ENCODE results near the gene ZIC4. TPM values are rescaled to one million over a fixed set of nuclear protein-coding genes. Genes with fewer than 3 reads are reported as not detected.

ZIC4 gene
- total and polyA plus RNA-seq, 9 of the 15 experiments (the other 6 are each of a cell fraction or from before 2014, with no cell fraction given): not detected

DNA sequence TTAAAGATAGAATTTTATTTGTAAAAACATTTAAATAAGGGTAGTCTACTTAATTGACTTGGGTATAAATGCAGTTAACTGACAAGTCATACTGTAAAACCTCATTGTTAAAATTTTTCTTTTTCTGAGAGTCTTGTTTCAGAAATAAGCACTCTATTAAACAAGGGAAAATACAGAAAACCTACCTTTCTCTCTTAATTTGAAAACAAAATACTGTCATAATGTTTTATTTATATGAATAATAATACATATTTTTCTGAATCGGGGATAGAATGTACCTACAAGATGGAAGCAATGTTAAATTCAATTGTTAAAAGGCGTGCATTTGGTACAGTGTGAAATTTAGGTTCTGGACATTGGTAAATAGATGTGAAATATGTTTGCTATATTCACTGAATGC, 20.6 kb upstream of the ZIC4 start:
- FAIRE-seq (no peak), ATAC-seq (no peak), DNase-seq (ENCODE audit: extremely low read depth in 1 of 4, low spot score in 3 of 4) (no peak)
- Histone ChIP-seq H3K36me3 (ENCODE audit: control insufficient read depth, insufficient read depth, low read length) (no peaks in the 10 kb centered on the region), H4K20me1 (replicated peaks; ENCODE audit: control insufficient read depth, insufficient read depth, low read length) (no peaks in the 10 kb centered on the region), H3K27ac (ENCODE audit: extremely low read depth, low read depth, low read length) (no peak overlapping the region), H3K4me2 (ENCODE audit: insufficient read depth, low read length) (no peak overlapping the region), H3K9me3 (replicated peaks; ENCODE audit: control insufficient read depth, insufficient read depth, low read depth, low read length) (no peaks in the 10 kb centered on the region), H3K4me3 (no peak overlapping the region), H3K9ac (ENCODE audit: insufficient read depth in 1 of 2, low read depth in 2 of 2, low read length in 2 of 2) (no peak overlapping the region), H3K4me1 (replicated peaks in 1 of 2; ENCODE audit: control insufficient read depth in 2 of 2, insufficient read depth in 2 of 2, low read length in 2 of 2) (no peaks in the 10 kb centered on the region), H3K9me1 (ENCODE audit: control insufficient read depth, insufficient read depth, low read length) (no peaks in the 10 kb centered on the region), H3K27me3 (ENCODE audit: control insufficient read depth in 2 of 2, insufficient read depth in 2 of 2, low read length in 2 of 2) (peaks cover 5 to 17% of the 10 kb centered on the region in 2 experiments; a peak in 4 of 5 replicates), H2AFZ (ENCODE audit: low read depth, low read length) (no peak overlapping the region), H3K79me2 (ENCODE audit: control insufficient read depth, insufficient read depth, low read length) (no peaks in the 10 kb centered on the region)
- intact Hi-C loops (cut with micrococcal nuclease): no loop called here
- no peak for TF ChIP-seq SMARCE1 (IDR thresholded peaks at IDR 0.05)
- TF ChIP-seq KDM5B (IDR thresholded peaks at IDR 0.05; ENCODE audit: insufficient replicate concordance, low read depth, low read length): no peak
- no peak for TF ChIP-seq ZKSCAN1 (IDR thresholded peaks at IDR 0.05; ENCODE audit: low read depth, low read length)
- TF ChIP-seq ZNF324 (CRISPR knock-in tag; IDR thresholded peaks at IDR 0.05): no peak
- CTCF ChIA-PET (ENCODE audit: low intra/inter-chr PET ratio): no interaction called here
- 0% methylated on average over 2 of the region's 2 CpGs for WGBS (ENCODE audit: insufficient coverage, low coverage, missing lambda C conversion rate)
- in situ Hi-C loops (cut with MboI): no loop called here
- POLR2A ChIA-PET: no interaction called here
- no TSS peak for BruUV-seq (replicated peaks)

DNA sequence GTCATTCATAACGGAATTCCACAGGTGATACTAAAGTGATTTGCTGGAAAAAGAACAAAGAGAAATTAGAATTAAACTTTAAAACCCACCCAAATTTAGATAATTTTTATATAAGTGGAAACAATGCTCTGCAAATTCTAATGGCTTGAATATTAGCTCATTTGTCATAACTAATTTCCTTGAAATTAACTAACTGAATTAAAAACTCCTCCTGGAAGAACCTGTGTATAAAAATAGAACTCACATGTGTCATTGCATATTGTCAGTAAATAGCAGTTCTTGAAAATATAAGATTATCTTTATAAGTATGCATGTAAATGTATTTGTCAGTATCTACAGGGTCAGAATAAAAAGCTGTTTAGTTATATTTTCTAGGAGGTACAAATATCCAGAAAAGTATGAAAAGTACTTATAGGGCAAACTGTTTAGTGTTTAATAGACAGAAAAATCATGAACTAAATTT, 19.1 kb upstream of the ZIC4 start:
- H3K79me2 ChIP-seq (ENCODE audit: control insufficient read depth, insufficient read depth, low read length): no peaks in the 10 kb centered on the region
- intact Hi-C loops (cut with micrococcal nuclease): no loop called here
- WGBS (ENCODE audit: insufficient coverage, low coverage, missing lambda C conversion rate): 0% methylated on average over 1 of the region's 1 CpG
- in situ Hi-C loops (cut with MboI): no loop called here
- no peak overlapping the region for H3K4me3 ChIP-seq
- H3K36me3 ChIP-seq (ENCODE audit: control insufficient read depth, insufficient read depth, low read length): no peaks in the 10 kb centered on the region
- no peaks in the 10 kb centered on the region for H4K20me1 ChIP-seq (replicated peaks; ENCODE audit: control insufficient read depth, insufficient read depth, low read length)
- no peak for ATAC-seq
- DNase-seq (ENCODE audit: extremely low read depth in 1 of 4, low spot score in 3 of 4): no peak
- no peaks in the 10 kb centered on the region for H3K9me1 ChIP-seq (ENCODE audit: control insufficient read depth, insufficient read depth, low read length)
- no peaks in the 10 kb centered on the region for H3K9me3 ChIP-seq (replicated peaks; ENCODE audit: control insufficient read depth, insufficient read depth, low read depth, low read length)
- peaks cover 7 to 28% of the 10 kb centered on the region in 2 experiments for H3K27me3 ChIP-seq (ENCODE audit: control insufficient read depth in 2 of 2, insufficient read depth in 2 of 2, low read length in 2 of 2)
- H3K4me2 ChIP-seq (ENCODE audit: insufficient read depth, low read length): no peak overlapping the region
- ChIA-PET POLR2A (no interaction called here), CTCF (ENCODE audit: low intra/inter-chr PET ratio) (no interaction called here)
- no peak overlapping the region for H3K9ac ChIP-seq (ENCODE audit: insufficient read depth in 1 of 2, low read depth in 2 of 2, low read length in 2 of 2)
- FAIRE-seq: no peak
- no peak overlapping the region for H3K27ac ChIP-seq (ENCODE audit: extremely low read depth, low read depth, low read length)
- BruUV-seq (replicated peaks): no TSS peak
- no peak overlapping the region for H2AFZ ChIP-seq (ENCODE audit: low read depth, low read length)
- H3K4me1 ChIP-seq (replicated peaks in 1 of 2; ENCODE audit: control insufficient read depth in 2 of 2, insufficient read depth in 2 of 2, low read length in 2 of 2): no peaks in the 10 kb centered on the region; a peak in 1 of 5 replicates
- no peak for TF ChIP-seq NR2C2 (CRISPR knock-in tag; IDR thresholded peaks at IDR 0.05)
- TF ChIP-seq NR2C2 (tag; IDR thresholded peaks at IDR 0.05): no peak
- TF ChIP-seq, protein P1, sequence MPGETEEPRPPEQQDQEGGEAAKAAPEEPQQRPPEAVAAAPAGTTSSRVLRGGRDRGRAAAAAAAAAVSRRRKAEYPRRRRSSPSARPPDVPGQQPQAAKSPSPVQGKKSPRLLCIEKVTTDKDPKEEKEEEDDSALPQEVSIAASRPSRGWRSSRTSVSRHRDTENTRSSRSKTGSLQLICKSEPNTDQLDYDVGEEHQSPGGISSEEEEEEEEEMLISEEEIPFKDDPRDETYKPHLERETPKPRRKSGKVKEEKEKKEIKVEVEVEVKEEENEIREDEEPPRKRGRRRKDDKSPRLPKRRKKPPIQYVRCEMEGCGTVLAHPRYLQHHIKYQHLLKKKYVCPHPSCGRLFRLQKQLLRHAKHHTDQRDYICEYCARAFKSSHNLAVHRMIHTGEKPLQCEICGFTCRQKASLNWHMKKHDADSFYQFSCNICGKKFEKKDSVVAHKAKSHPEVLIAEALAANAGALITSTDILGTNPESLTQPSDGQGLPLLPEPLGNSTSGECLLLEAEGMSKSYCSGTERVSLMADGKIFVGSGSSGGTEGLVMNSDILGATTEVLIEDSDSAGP (CRISPR knock-in tag; IDR thresholded peaks at IDR 0.05): no peak
- no peak for TF ChIP-seq ZNF224 (CRISPR knock-in tag; IDR thresholded peaks at IDR 0.05)
- TF ChIP-seq GABPB2 (CRISPR knock-in tag; conservative IDR thresholded peaks at IDR 0.05): no peak
- TF ChIP-seq DMBX1 (CRISPR knock-in tag; IDR thresholded peaks at IDR 0.05; ENCODE audit: borderline replicate concordance): no peak
- no peak for TF ChIP-seq FOXK2 (conservative IDR thresholded peaks at IDR 0.05 in 1 of 2, IDR thresholded peaks at IDR 0.05 in 1 of 2; ENCODE audit: low read depth in 2 of 2)
- TF ChIP-seq SMARCA4 (IDR thresholded peaks at IDR 0.05): no peak
- TF ChIP-seq, protein P2, sequence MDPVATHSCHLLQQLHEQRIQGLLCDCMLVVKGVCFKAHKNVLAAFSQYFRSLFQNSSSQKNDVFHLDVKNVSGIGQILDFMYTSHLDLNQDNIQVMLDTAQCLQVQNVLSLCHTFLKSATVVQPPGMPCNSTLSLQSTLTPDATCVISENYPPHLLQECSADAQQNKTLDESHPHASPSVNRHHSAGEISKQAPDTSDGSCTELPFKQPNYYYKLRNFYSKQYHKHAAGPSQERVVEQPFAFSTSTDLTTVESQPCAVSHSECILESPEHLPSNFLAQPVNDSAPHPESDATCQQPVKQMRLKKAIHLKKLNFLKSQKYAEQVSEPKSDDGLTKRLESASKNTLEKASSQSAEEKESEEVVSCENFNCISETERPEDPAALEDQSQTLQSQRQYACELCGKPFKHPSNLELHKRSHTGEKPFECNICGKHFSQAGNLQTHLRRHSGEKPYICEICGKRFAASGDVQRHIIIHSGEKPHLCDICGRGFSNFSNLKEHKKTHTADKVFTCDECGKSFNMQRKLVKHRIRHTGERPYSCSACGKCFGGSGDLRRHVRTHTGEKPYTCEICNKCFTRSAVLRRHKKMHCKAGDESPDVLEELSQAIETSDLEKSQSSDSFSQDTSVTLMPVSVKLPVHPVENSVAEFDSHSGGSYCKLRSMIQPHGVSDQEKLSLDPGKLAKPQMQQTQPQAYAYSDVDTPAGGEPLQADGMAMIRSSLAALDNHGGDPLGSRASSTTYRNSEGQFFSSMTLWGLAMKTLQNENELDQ (CRISPR knock-in tag; IDR thresholded peaks at IDR 0.05; ENCODE audit: borderline replicate concordance): no peak

All from K562 (cell line).